ENCODE data around the gene CTNNA1. TPM values are rescaled to one million over a fixed set of nuclear protein-coding genes. Genes with fewer than 3 reads are reported as not detected.
"Not testable (repeated sequence)": the region's sequence is repeated elsewhere in the genome, so short reads cannot be mapped to it uniquely, and the experiment has no call there.

The CTNNA1 gene
- polyA plus RNA-seq, 1 experiment = 140 TPM

GRCh38 chr5:138829341-138829740 is 76.1 kb downstream of the CTNNA1 start:
- TF ChIP-seq CTCF (IDR thresholded peaks at IDR 0.05; ENCODE audit: low read depth, low read length) = no peak
- no peak overlapping the region for H3K27ac ChIP-seq (ENCODE audit: low read depth, low read length)
- no peak overlapping the region for H3K4me3 ChIP-seq (ENCODE audit: low read depth, low read length)
- H3K9me3 ChIP-seq (ENCODE audit: control insufficient read depth, insufficient read depth, low read length) = no peaks in the 10 kb centered on the region
- CTCF ChIA-PET = no interaction called here
- no peak for DNase-seq (ENCODE audit: low read depth, low spot score)
- no peaks in the 10 kb centered on the region for H3K27me3 ChIP-seq (ENCODE audit: control insufficient read depth, insufficient read depth, low read length)
- POLR2A ChIA-PET = no interaction called here

DNA sequence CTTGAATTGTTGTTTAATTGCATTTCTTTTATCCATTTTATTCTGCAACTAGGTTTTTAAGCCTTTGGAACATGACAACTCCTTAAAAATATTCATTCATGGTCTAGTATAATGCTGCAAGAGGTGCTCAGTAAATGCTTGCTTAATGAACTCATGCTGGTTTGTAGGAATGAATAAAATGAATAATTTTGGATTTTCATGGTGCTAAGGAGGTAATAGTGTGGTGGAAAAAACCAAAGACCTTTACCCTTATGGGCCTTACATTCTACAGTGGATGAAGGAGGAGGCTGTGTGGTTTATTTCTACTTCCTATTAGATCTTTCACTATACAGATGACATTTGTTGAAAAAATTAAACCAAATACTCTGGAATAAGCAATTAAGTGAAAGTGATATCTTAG is 78.5 kb downstream of the CTNNA1 start:
- TF ChIP-seq CTCF (IDR thresholded peaks at IDR 0.05; ENCODE audit: low read depth, low read length) = no peak
- Histone ChIP-seq H3K9me3 (ENCODE audit: control insufficient read depth, insufficient read depth, low read length) (no peaks in the 10 kb centered on the region), H3K27ac (ENCODE audit: low read depth, low read length) (no peak overlapping the region), H3K4me3 (ENCODE audit: low read depth, low read length) (no peak overlapping the region), H3K27me3 (ENCODE audit: control insufficient read depth, insufficient read depth, low read length) (no peaks in the 10 kb centered on the region)
- DNase-seq (ENCODE audit: low read depth, low spot score) = no peak
- CTCF ChIA-PET = no interaction called here
- POLR2A ChIA-PET = no interaction called here

- POLR2A ChIA-PET = no interaction called here
- Histone ChIP-seq H3K27ac (ENCODE audit: low read depth, low read length) (no peak overlapping the region), H3K9me3 (ENCODE audit: control insufficient read depth, insufficient read depth, low read length) (no peaks in the 10 kb centered on the region), H3K27me3 (ENCODE audit: control insufficient read depth, insufficient read depth, low read length) (no peaks in the 10 kb centered on the region), H3K4me3 (ENCODE audit: low read depth, low read length) (no peak overlapping the region)
- no peak for DNase-seq (ENCODE audit: low read depth, low spot score)
- TF ChIP-seq CTCF (IDR thresholded peaks at IDR 0.05; ENCODE audit: low read depth, low read length) = no peak
- CTCF ChIA-PET = no interaction called here
Observed at GRCh38 chr5:138832218-138832617, 79.0 kb downstream of the CTNNA1 start.

DNA sequence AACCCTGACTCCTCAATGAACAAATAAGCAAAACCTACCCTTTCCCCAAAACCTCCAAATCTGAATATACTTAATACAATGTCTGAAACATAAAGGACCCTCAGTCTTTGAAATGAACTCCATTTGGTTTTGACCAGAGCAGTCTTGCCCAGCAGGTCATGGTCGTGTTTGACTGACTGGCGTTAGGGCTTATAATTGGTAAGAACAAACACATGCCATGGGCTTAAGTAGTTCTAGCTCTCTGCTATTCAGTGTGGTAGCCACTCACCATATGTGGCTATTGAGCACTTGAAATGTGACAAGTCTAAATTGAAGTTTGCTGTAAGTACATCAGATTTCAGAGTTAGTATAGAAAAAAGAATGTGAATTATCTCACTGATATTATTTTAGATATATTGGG is 79.9 kb downstream of the CTNNA1 start:
- Histone ChIP-seq H3K9me3 (ENCODE audit: control insufficient read depth, insufficient read depth, low read length) (no peaks in the 10 kb centered on the region), H3K27me3 (ENCODE audit: control insufficient read depth, insufficient read depth, low read length) (no peaks in the 10 kb centered on the region), H3K27ac (ENCODE audit: low read depth, low read length) (no peak overlapping the region), H3K4me3 (ENCODE audit: low read depth, low read length) (no peak overlapping the region)
- CTCF ChIA-PET = no interaction called here
- TF ChIP-seq CTCF (IDR thresholded peaks at IDR 0.05; ENCODE audit: low read depth, low read length) = no peak
- POLR2A ChIA-PET = no interaction called here
- DNase-seq (ENCODE audit: low read depth, low spot score) = no peak

DNA sequence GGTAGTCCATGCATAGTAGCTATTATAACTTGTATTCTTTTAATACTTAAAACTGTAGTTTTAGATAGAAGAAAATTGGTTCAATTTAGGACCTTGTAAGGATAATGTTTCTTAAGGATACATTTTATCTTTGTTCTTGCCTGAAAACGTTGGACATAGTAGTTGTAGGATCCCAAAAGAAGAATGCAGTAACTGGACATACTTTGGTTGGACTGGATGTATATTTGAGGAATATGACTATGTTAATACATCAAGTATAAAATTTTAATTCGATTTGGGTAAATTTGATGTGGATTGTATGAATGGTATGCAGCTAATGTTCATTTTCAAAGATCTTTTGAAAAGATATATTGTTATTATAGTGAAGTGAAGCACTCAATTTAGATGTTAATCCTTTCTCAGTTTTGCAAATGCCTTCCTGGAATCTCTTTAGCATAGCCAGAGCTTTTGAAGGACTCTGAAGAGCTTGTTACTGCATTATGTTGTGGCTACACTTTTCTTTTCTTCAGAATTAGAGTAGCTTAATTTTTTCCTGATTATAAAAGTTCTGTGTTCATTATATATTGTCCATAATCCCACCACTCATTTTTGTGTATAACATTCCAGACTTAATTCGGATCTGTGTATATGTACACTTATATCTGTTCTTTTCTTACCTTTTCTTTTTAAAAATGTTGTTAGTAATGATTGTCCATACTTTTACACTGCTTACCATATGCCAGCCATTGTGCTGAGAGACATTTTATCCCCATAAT is 80.7 kb downstream of the CTNNA1 start:
- Histone ChIP-seq H3K9me3 (ENCODE audit: control insufficient read depth, insufficient read depth, low read length) (no peaks in the 10 kb centered on the region), H3K27ac (ENCODE audit: low read depth, low read length) (no peak overlapping the region), H3K27me3 (ENCODE audit: control insufficient read depth, insufficient read depth, low read length) (no peaks in the 10 kb centered on the region), H3K4me3 (ENCODE audit: low read depth, low read length) (no peak overlapping the region)
- no peak for DNase-seq (ENCODE audit: low read depth, low spot score)
- no peak for TF ChIP-seq CTCF (IDR thresholded peaks at IDR 0.05; ENCODE audit: low read depth, low read length)
- ChIA-PET POLR2A (no interaction called here), CTCF (interaction anchor here (0.6 to 2.5 kb wide), 3 partner anchors 9 to 254 kb away, joined by 3 to 22 read pairs (median 3); no protein-coding TSS in a partner anchor)

DNA sequence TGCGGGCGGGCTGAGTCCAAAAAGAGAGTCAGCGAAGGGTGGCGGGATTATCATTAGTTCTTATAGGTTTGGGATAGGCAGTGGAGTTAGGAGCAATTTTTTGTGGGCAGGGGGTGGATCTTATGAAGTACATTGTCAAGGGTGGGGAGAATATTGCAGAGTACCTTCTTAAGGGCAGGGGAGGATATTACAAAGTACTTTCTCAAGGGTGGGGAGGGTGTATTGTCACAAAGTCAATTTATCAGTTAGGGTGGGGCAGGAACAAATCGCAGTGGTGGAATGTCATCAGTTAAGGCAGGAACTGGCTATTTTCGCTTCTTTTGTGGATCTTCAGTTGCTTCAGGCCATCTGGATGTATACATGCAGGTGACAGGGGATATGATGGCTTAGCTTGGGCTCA is 81.6 kb downstream of the CTNNA1 start:
- H3K9me3 ChIP-seq (ENCODE audit: control insufficient read depth, insufficient read depth, low read length); H3K27ac ChIP-seq (ENCODE audit: low read depth, low read length); H3K4me3 ChIP-seq (ENCODE audit: low read depth, low read length); H3K27me3 ChIP-seq (ENCODE audit: control insufficient read depth, insufficient read depth, low read length); POLR2A ChIA-PET; DNase-seq (ENCODE audit: low read depth, low spot score): not testable (repeated sequence)
- CTCF ChIA-PET = interaction anchor here (0.7 to 2.5 kb wide), 2 partner anchors 10 to 421 kb away, joined by 3 to 22 read pairs; no protein-coding TSS in a partner anchor
